Duodenal mucosa (tissue), 2 donors: ENCODE data around the gene ADGRB3.

Experiments
- H3K27ac ChIP-seq: one replicate; pipeline ENCODE4 v1.7.0; 2013; ENCODE audit warnings: low read depth, low read length
- H3K27me3 ChIP-seq, 2 donors: one replicate each; pipeline ENCODE4 v1.7.0; 2013; ENCODE audit warnings: low read length in 2 of 2, control low read depth in 1 of 2; ENCODE audit not compliant: insufficient read depth in 2 of 2, control insufficient read depth in 1 of 2
- H3K36me3 ChIP-seq, 2 donors: one replicate each; pipeline ENCODE4 v1.7.0; 2013; ENCODE audit warnings: low read length in 2 of 2, control low read depth in 1 of 2; ENCODE audit not compliant: insufficient read depth in 2 of 2, control insufficient read depth in 1 of 2
- H3K4me1 ChIP-seq, 2 donors: one replicate each; pipeline ENCODE4 v1.7.0; 2013; ENCODE audit warnings: low read length in 2 of 2, control low read depth in 1 of 2; ENCODE audit not compliant: insufficient read depth in 2 of 2, control insufficient read depth in 1 of 2
- H3K4me3 ChIP-seq, 2 donors: one replicate each; pipeline ENCODE4 v1.7.0; 2013; ENCODE audit warnings: low read length in 2 of 2, low read depth in 1 of 2
- H3K9ac ChIP-seq, 2 donors: one replicate each; pipeline ENCODE4 v1.7.0; 2013; ENCODE audit warnings: low read length in 2 of 2, low read depth in 1 of 2
- H3K9me3 ChIP-seq, 2 donors: one replicate each; pipeline ENCODE4 v1.7.0; 2013; ENCODE audit warnings: low read length in 2 of 2, control low read depth in 1 of 2; ENCODE audit not compliant: control insufficient read depth in 1 of 2

The ADGRB3 gene

GRCh38 chr6:69305456-69305855 is 670.4 kb downstream of the ADGRB3 start:
- no peaks in the 10 kb centered on the region for H3K9me3 ChIP-seq
- H3K27ac ChIP-seq: no peak overlapping the region
- no peaks in the 10 kb centered on the region for H3K4me1 ChIP-seq
- H3K36me3 ChIP-seq: no peaks in the 10 kb centered on the region
- H3K4me3 ChIP-seq: no peak overlapping the region
- no peaks in the 10 kb centered on the region for H3K27me3 ChIP-seq
- no peak overlapping the region for H3K9ac ChIP-seq

- H3K4me3 ChIP-seq: no peak overlapping the region
- no peaks in the 10 kb centered on the region for H3K9me3 ChIP-seq
- H3K4me1 ChIP-seq: no peaks in the 10 kb centered on the region
- H3K27ac ChIP-seq: no peak overlapping the region
- no peak overlapping the region for H3K9ac ChIP-seq
- no peaks in the 10 kb centered on the region for H3K27me3 ChIP-seq
- H3K36me3 ChIP-seq: no peaks in the 10 kb centered on the region
These were observed 673.5 kb downstream of the ADGRB3 start for GRCh38 chr6:69308584-69308983.

- Histone ChIP-seq H3K27me3 (no peaks in the 10 kb centered on the region), H3K36me3 (no peaks in the 10 kb centered on the region), H3K9me3 (no peaks in the 10 kb centered on the region), H3K9ac (no peak overlapping the region), H3K4me1 (no peaks in the 10 kb centered on the region), H3K4me3 (no peak overlapping the region), H3K27ac (no peak overlapping the region)
These were observed 676.8 kb downstream of the ADGRB3 start for GRCh38 chr6:69311888-69312287.

GRCh38 chr6:69314001-69314400 is 678.9 kb downstream of the ADGRB3 start:
- Histone ChIP-seq H3K9ac (no peak overlapping the region), H3K4me3 (no peak overlapping the region), H3K27me3 (no peaks in the 10 kb centered on the region), H3K4me1 (no peaks in the 10 kb centered on the region), H3K27ac (no peak overlapping the region), H3K9me3 (no peaks in the 10 kb centered on the region), H3K36me3 (no peaks in the 10 kb centered on the region)

- H3K9me3 ChIP-seq: no peaks in the 10 kb centered on the region
- H3K27ac ChIP-seq: no peak overlapping the region
- no peak overlapping the region for H3K4me3 ChIP-seq
- H3K9ac ChIP-seq: no peak overlapping the region
- H3K36me3 ChIP-seq: no peaks in the 10 kb centered on the region
- H3K4me1 ChIP-seq: no peaks in the 10 kb centered on the region
- H3K27me3 ChIP-seq: no peaks in the 10 kb centered on the region
These were observed 679.4 kb downstream of the ADGRB3 start for GRCh38 chr6:69314531-69314930.

- no peaks in the 10 kb centered on the region for H3K36me3 ChIP-seq
- H3K4me1 ChIP-seq: no peaks in the 10 kb centered on the region
- no peak overlapping the region for H3K9ac ChIP-seq
- H3K27ac ChIP-seq: no peak overlapping the region
- no peaks in the 10 kb centered on the region for H3K9me3 ChIP-seq
- H3K27me3 ChIP-seq: no peaks in the 10 kb centered on the region
- no peak overlapping the region for H3K4me3 ChIP-seq
These were observed 696.8 kb downstream of the ADGRB3 start for GRCh38 chr6:69331886-69332285.

GRCh38 chr6:69337311-69337710 is 702.2 kb downstream of the ADGRB3 start:
- H3K36me3 ChIP-seq: no peaks in the 10 kb centered on the region
- H3K27me3 ChIP-seq: no peaks in the 10 kb centered on the region
- no peak overlapping the region for H3K27ac ChIP-seq
- no peak overlapping the region for H3K4me3 ChIP-seq
- H3K9ac ChIP-seq: no peak overlapping the region
- no peaks in the 10 kb centered on the region for H3K9me3 ChIP-seq
- no peaks in the 10 kb centered on the region for H3K4me1 ChIP-seq

- Histone ChIP-seq H3K4me3 (no peak overlapping the region), H3K9me3 (no peaks in the 10 kb centered on the region), H3K27ac (no peak overlapping the region), H3K27me3 (no peaks in the 10 kb centered on the region), H3K9ac (no peak overlapping the region), H3K36me3 (no peaks in the 10 kb centered on the region), H3K4me1 (no peaks in the 10 kb centered on the region)
These were observed 703.5 kb downstream of the ADGRB3 start for GRCh38 chr6:69338431-69339162.

GRCh38 chr6:69339163-69339550 is 704.1 kb downstream of the ADGRB3 start:
- no peak overlapping the region for H3K27ac ChIP-seq
- H3K9me3 ChIP-seq: no peaks in the 10 kb centered on the region
- H3K9ac ChIP-seq: no peak overlapping the region
- no peak overlapping the region for H3K4me3 ChIP-seq
- H3K4me1 ChIP-seq: no peaks in the 10 kb centered on the region
- no peaks in the 10 kb centered on the region for H3K36me3 ChIP-seq
- no peaks in the 10 kb centered on the region for H3K27me3 ChIP-seq

GRCh38 chr6:69340196-69340595 is 705.1 kb downstream of the ADGRB3 start:
- H3K9me3 ChIP-seq: no peaks in the 10 kb centered on the region
- H3K4me3 ChIP-seq: no peak overlapping the region
- H3K36me3 ChIP-seq: no peaks in the 10 kb centered on the region
- no peak overlapping the region for H3K9ac ChIP-seq
- no peak overlapping the region for H3K27ac ChIP-seq
- no peaks in the 10 kb centered on the region for H3K4me1 ChIP-seq
- H3K27me3 ChIP-seq: no peaks in the 10 kb centered on the region

GRCh38 chr6:69343851-69344250 is 708.8 kb downstream of the ADGRB3 start:
- no peaks in the 10 kb centered on the region for H3K36me3 ChIP-seq
- H3K9ac ChIP-seq: no peak overlapping the region
- no peak overlapping the region for H3K4me3 ChIP-seq
- no peaks in the 10 kb centered on the region for H3K27me3 ChIP-seq
- H3K27ac ChIP-seq: no peak overlapping the region
- H3K9me3 ChIP-seq: no peaks in the 10 kb centered on the region
- H3K4me1 ChIP-seq: no peaks in the 10 kb centered on the region
